GM21786 (cell line): ENCODE measurements around the gene FGF14.
A peak's percentile ranks its signal among the peaks of the same experiment; 100 is the strongest.

ENCODE experiments used
- ATAC-seq: cut with Tn5 transposase; IDR thresholded peaks from one replicate; pipeline ENCODE4 v1.9.1; 2021; ENCODE audit not compliant: unreplicated experiment

Gene FGF14

DNA sequence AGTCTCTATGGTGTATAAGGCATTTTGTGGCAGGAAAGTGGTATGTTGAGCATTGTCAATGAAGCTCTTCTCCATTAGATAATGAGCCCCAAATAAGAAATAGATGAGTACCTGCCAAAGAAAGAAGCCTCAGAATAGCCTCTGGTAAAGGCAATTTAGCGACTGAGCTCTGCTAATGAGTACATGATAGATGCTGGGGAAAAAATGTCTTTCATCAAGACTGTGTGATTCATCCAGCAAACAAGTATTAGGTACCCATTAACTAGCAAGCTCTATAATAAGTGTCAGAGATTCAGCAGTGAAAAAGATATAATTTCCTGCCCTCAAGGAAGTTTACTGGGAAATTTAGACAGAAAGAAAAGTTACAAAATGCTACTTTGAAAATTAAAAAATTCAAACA, 654.8 kb downstream of the FGF14 start:
- ATAC-seq = no peak

- no peak for ATAC-seq
These were observed 655.3 kb downstream of the FGF14 start for GRCh38 chr13:101746513-101746912.

DNA sequence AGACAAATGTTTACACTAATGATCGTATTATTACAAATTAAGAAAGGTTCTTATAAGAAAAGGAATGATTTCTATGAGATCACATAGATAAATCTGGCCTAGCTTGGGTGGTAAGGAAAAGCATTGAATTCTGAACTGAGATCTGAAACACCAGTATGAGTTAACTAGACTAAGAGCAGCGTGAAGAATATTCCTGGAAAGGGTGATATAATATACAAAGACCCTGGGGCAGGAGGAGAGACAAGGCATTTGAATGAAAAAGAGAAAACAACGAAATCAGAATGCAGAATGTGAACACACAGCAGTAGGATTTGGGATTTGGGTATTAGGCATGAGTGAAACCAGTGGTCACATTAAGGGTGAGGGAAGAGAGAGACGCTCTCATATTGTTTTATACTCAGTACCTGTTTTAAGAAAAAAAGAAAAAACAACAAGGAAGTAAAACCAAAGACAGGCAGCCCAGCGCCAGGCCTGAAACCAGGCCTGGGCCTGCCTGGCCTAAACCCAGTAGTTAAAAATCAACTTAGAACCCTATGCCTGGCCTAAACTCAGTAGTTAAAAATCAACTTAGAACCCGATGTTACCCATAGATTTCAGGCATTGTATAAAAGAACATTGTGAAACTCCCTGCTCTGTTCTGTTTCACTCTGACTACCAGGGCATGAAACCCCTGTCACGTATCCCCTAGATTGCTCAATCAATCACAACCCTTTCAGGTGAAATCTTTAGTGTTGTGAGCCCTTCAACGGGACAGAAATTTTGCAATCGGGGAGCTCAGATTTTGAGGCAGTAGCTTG, 662.3 kb downstream of the FGF14 start:
- ATAC-seq = peak; percentile 95

DNA sequence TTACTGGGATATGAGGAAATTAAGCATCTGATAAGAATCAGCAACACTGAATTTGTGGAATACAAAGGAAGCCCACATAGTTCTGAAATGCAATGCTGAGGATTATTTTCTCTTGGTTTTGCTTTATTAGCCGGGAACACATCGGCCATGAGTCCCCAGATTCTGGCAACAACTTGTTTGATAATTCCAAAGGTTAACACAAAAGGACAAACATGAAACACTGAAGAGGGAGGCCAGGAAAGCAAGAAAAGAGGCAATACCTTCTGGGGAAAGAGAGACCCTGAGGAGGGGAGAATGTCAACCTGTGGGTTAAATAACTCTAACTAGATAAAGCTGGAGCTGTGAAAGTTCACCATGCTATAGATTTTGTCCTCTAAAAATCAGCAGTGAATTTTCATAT, 663.5 kb downstream of the FGF14 start:
- no peak for ATAC-seq

DNA sequence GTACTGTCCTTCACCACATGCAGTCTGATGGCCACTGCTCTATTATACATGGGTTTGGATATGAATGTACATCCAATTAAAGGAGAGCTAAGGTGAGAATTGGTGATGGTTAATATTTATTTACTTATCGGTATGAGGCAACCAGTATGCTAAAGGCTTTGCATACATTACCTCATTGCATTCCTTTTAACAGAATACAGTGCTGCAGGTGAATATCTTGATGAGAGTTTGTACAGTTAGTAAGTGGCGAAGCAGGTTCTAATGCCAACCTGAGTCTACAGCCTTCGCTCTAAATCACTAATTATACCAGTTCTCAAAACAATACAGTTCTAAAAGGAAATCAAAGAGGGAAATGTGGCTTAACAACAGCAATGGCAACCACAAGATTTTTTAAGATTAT, 665.3 kb downstream of the FGF14 start:
- no peak for ATAC-seq

DNA sequence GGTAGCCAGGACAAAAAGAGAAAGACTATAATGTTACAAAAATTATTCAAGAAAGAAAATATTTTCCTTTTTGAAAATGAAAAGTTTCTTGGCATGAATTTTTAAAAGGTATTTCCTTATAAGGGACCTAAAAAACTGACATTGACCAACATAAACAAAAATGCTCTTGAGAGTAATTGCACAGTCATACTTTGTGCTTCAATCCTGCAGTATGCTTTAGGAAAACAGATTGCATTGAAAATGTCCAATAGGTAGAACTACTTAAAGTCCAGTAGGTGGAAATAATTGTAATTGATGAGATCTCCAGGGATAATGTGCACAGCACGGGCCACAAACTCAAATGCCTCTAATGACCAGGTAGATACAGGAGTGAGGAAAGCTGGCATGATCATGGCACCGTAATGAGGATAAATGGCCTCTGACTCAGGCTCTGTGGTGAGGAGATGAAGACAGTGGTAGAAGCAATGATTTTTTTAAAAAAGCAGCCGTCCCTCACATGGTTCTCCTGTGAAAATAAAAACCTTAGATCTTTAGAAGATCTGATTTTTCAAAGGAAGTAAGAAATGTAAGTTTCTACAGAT, 671.3 kb downstream of the FGF14 start:
- ATAC-seq = no peak

GRCh38 chr13:101728615-101729014, 673.2 kb downstream of the FGF14 start:
- ATAC-seq = no peak

DNA sequence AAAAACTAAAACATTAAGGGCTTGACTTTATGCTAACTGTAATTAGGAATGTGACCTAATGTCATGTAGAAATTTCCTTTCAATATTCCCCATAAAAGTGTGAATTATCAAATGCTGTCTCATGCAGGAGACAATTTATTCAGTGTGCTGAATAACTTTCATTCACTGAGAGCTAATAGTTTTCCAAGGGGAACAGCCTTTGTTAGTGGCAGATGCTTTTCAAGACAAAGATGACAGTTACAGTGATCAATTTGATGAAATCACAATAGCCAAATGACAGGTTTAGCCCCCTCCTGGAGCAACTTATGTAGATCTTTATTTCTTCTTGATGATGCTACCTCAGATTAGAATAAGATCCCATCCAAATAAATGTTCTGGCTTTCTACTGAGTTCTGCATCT, 673.8 kb downstream of the FGF14 start:
- no peak for ATAC-seq

- no peak for ATAC-seq
These were observed 674.7 kb downstream of the FGF14 start for GRCh38 chr13:101727118-101727517.

DNA sequence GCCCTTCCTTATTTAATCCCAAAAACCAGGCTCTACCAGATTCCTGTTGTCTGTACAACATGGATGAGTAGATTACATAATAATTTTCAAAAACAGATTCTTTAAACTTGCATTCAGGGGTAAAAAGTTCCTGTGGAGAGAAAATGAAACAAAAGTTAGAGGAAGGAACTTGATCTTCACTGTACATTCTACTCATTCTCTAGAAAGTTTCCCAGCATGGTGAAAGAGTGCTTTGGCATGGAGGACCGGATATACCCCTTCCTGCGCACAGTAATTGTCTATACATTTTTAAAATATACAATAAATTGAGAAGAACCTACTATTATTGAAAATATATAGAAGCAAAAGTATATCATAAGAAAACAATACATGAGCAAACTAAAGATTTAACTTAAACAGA, 675.2 kb downstream of the FGF14 start:
- ATAC-seq = no peak

DNA sequence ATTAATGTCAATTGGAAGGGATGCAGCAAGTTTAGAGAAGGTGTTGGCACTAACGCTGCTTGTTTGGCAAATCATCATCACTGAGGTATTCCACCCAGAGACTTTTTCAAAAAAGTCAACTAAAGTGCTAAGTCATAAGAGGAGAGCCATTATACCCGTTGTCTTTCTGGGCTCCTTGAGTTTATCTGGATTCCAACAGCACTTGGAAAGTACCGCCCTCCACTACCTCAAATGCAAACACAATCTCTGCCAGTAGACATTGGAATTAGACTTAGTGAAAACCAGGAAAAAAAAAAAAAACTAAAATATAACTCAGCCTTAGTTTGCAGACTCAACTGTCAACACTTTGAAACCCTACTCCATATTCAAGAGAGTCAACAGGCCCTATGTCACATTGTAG, 683.4 kb downstream of the FGF14 start:
- ATAC-seq = no peak

GRCh38 chr13:101717353-101717752, 684.5 kb downstream of the FGF14 start:
- no peak for ATAC-seq

DNA sequence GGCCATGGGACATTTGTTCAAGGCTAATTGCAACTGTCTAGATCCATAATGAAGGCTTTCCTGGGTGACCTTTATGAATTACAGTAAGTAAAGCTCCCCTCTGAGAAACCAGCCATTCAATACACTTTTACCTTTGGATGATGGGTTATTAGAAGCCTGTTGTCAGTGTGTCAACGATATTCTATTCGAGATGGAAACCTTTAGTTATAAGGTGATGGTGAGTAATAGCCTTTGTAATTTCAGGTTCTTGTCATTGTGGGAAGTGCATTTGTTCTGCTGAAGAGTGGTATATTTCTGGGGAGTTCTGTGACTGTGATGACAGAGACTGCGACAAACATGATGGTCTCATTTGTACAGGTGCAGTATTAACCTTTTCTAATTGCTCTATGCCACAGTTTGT, 687.7 kb downstream of the FGF14 start:
- ATAC-seq = no peak

DNA sequence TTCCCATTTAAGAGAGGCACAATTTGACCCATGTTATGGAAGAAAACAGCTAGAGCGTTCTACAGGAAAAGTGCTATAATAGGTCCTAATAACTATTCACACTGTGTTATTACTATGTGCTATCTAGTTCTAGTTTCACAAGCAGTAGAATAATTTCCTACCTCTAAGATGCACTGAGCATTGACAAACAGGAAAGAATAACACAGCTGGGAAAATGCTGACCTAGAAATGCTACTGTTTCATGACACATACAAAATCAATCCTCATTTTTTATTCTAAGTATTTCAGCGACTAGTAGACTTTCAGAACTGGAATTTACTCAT, 689.9 kb downstream of the FGF14 start:
- no peak for ATAC-seq

DNA sequence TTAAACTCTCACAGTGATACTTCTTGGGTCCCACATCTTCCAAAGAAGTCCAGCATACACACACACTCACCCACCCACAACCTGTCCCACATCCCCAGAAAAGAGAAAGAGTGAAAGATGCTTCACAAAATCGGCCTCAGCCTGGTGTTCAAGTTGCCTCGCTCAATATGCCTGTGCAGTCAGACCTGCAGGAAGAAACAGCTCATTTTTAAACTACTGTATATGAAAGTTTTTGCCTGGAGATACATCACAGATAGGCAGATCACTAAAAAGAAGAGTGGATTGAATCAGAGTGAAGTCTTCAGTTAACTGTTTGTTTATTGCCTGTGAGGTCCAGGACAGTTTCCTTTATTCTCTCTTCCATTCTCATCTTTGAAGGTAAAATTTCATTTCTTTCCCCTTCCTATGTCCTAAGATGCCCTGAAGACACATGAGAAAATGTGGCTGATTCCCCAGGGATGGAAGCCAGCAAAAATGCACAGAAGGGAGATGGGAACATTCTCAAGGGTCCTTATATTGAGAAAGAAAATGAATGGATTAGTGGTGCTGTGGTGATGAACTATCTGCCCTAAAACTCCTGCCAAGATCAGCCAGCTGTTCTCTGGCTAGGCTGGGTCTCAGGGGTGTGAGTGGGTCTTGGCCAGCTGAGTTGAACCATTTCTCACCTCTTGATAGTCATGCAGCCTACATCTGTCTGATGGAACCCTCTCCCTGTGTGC, 690.4 kb downstream of the FGF14 start:
- ATAC-seq = no peak

DNA sequence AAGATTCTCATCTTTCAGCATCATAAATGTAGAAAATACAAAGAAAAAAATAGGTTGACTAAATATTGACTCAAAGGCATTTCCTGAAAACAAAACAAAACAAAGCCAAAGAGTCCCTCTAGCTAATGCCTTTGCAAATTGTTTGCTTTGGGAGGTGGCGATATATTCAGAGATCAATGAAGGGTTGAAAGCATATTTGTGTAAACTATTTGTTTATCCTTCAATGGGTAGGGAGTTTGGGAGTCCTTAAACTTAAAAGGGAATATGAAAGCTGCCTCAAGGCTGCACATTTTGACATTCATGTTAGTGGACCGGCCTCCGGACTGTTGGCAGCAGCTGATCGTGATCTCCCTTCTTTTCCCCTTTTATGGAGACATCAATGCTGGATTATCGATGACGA, 691.9 kb downstream of the FGF14 start:
- no peak for ATAC-seq

GRCh38 chr13:101708115-101708514, 693.7 kb downstream of the FGF14 start:
- ATAC-seq = no peak

DNA sequence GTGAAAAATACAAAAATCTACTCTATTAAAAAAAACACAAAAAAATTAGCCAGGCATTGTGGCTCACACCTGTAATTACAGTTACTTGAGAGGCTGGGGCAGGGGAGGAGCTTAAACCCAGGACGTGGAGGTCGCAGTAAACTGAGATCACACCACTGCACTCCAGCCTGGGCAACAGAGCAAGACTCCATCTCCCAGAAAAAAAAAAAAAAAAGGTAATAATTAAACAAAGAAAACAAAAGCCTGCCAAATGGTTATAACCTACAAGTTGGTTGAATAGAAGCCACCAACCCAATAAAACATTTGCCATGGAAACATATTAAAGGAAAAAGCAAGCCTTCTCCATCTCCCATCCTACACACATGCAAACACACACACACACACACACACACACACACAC, 694.2 kb downstream of the FGF14 start:
- no peak for ATAC-seq

DNA sequence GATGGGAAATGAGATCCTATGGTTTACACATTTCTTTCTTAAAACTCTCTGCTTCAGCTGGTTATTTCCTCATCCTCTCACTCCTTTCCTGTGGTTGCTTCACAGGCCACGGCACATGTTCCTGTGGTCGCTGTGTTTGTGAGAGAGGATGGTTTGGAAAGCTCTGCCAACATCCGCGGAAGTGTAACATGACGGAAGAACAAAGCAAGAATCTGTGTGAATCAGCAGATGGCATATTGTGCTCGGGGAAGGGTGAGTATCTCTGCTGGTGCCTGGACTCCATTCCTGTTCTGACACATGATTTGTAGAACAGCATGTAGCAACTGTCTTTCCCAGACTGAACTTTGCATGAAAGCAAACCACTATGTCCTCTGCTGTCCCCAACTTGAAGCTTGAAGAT, 695.2 kb downstream of the FGF14 start:
- no peak for ATAC-seq

DNA sequence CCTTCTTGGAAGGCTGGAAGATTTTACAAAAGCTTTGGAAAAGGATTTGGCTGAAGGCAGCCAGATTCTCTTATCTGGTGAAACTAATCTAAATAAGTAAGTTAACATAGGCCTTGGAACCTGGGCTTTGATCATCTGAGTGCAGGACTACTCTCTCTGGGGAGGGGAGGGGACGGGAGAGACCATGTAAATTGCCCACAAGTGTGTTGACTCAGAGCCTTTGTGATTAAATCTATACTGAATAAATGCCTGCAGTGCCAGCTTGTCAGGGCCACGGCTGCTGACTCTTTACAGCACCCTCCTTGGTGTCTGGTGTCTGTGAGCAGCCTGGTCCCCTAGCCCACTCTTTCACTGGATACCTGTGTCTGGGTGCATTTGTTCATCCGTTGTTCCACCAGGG, 698.0 kb downstream of the FGF14 start:
- ATAC-seq = no peak

DNA sequence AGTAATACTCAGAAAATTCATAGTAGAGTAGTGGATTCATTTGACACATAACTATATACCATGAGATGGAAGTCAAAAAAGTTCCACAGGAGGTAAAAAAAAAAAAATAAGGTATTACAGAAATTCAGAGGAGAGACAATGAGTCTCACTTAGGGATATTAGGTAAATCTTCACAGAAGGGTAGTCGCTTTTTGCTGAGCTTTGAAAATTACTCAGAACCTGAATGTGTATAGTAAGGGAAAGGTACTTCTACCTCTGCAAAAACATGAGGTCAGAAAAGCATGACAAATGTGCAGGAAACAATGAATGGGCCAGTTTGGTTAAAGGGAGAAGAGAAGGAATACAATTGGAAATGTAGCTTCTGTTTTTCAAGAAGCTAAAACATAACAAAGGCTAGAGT, 698.8 kb downstream of the FGF14 start:
- ATAC-seq = no peak

DNA sequence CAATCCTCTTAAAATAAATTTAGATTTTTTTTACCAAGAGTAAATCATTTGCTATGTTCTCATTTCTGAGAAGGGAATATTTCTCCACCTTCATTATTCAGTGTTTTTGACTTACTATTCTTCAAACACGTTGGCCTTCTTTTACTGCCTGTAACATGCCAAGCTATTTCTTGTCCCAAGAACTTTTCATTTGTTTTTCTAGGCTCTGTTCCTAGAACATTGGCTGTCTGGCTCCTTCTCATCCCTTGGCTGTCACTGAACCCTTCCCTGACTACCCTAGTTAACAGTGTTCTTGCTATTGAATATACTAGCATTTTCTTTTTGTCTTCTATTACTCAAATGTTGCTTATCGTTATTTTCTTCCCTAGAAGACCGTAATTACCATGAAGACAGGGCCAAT, 701.2 kb downstream of the FGF14 start:
- ATAC-seq = no peak
